Fibroblast of villous mesenchyme (primary cell): ENCODE data around the gene FIGNL2. TPM values are rescaled to one million over a fixed set of nuclear protein-coding genes. Genes with fewer than 3 reads are reported as not detected.

Source experiments
- DNase-seq: peaks from one replicate; pipeline ENCODE4 v3.0.0-alpha.2; 2010; ENCODE audit warnings: low read depth
- H3K4me3 ChIP-seq: 2 replicates; pipeline ENCODE4 v1.5.1; 2011; ENCODE audit warnings: low read depth, mild to moderate bottlenecking, low read length
- total RNA-seq: library from RNA; depleted of rRNA; stranded (reverse); fragments of >200 nt; gene quantifications from 2 replicates; pipeline ENCODE4 v1.2.3, GENCODE V29; 2012
- TF ChIP-seq, protein P1 (sequence below): IDR thresholded peaks from 2 replicates; pipeline ENCODE4 v1.5.1; 2012; ENCODE audit warnings: low read depth, mild to moderate bottlenecking, low read length; ENCODE audit not compliant: insufficient read depth

Gene FIGNL2
- total RNA-seq, 1 donor: under 0.01 TPM

DNA sequence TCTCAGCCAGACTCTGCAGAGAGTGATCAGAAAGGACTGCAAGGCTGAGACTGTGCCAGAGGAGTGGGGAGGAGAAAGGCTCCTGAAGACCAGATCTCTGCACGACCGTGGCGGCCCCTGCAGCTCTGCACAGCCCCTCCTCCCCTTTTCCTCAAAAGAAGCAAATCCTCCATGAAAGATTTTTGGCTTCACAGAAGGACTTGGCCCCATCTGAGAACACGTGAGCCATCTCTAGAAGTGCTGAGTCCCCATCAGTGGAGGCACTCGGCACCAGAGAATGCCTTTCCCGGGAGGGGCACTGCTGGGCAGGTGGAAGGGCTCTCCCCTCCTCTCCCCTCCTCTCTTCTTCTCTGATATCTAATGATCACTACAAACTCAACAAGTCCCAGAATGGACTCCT, 6.8 kb downstream of the FIGNL2 start:
- DNase-seq: no peak
- TF ChIP-seq, protein P1, sequence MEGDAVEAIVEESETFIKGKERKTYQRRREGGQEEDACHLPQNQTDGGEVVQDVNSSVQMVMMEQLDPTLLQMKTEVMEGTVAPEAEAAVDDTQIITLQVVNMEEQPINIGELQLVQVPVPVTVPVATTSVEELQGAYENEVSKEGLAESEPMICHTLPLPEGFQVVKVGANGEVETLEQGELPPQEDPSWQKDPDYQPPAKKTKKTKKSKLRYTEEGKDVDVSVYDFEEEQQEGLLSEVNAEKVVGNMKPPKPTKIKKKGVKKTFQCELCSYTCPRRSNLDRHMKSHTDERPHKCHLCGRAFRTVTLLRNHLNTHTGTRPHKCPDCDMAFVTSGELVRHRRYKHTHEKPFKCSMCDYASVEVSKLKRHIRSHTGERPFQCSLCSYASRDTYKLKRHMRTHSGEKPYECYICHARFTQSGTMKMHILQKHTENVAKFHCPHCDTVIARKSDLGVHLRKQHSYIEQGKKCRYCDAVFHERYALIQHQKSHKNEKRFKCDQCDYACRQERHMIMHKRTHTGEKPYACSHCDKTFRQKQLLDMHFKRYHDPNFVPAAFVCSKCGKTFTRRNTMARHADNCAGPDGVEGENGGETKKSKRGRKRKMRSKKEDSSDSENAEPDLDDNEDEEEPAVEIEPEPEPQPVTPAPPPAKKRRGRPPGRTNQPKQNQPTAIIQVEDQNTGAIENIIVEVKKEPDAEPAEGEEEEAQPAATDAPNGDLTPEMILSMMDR: no peak

DNA sequence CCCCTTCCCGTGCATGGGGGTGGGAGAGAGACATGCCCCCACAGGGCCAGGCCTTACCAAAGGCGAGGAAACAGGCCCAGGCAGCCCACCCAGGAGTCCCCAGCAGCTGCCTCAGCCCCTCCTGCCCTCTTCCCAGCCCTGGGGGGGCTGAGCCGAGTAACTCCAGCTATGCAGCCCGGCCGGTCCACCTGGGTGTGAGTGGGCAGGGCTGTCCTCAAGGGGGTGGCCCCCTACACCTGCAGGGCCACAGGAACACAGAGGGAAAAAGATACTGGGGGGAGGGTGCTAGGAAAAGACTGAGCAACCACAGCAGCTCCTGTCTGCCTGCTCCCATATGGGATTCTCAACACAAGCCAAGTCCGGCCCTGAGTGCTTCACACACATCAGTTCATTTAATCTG, 7.6 kb downstream of the FIGNL2 start:
- no peak overlapping the region for H3K4me3 ChIP-seq
- no peak for DNase-seq
- TF ChIP-seq, protein P1: no peak

More for the DNA sequence above, 6.8 kb downstream of the FIGNL2 start:
- no peak overlapping the region for H3K4me3 ChIP-seq

DNA sequence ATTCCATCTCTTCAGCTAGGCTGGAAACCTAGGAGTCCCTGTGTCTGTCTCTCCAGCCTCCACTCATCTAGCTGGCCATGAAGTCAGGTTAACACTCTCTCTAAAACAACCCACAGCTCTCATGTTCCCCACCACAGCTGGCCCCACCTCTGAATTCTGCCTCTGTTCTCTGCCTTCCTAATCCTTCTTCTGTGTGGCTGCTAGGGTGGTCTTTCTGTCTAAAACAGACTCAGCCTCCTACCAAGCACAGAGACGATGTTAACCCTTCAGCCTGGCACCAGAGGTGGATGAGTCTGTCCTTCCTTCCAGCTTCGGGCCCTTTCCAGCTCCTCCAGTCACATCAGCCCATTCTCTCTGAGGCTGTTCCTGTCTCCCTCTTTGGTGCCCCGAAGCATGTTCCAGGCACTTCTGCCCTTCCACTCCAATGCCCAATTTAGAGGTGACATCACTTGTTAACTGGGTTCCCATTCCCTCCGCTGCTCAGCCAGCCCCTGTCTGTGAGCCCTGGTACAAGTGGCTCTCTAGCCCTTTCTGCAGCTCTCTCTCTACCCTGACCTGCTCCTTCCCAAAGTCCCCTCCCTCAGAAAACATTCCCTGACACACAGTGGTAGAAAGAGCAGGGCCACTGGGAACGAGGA, 9.1 kb downstream of the FIGNL2 start:
- TF ChIP-seq, protein P1: no peak
- H3K4me3 ChIP-seq: no peak overlapping the region
- no peak for DNase-seq

DNA sequence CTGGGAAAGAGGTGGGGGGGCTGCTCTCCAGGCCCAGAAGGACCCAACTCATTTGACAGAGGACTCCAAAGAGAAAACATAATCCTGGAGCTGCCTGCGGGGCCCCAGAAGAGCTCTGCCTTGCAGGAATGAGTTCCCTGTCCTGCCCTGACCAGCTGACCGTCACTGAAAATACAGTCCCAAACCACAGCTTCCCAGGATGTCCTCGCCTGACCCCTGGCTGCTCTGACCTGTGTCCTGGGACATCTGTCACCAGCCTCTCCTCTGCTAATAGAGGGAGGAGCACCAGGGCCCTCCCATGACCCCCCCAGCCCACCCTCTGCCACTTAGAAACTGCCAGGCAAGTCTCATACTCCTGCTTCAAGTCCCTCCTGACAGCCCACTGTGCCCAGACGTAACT, 9.8 kb downstream of the FIGNL2 start:
- no peak for DNase-seq
- no peak overlapping the region for H3K4me3 ChIP-seq
- TF ChIP-seq, protein P1: no peak

DNA sequence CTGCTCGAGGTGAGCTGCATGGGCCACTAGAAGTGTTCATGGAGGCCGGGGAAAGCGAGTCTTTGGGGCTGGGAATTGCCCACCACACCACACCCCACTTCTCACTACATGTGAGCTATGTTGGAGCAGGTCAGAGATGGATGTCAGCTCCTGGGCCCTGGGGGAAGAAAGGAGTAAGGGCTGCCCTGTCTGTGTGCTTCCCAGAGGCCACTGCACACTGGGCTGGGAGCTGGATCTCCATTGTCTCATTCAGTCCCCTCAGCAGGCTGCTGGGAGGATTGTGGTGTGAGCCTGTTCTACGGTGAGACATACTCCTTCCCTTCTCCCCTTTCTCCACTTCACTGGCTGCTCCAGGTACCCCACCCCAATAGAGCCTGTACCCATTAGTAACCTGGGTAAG, 10.5 kb downstream of the FIGNL2 start:
- H3K4me3 ChIP-seq: no peak overlapping the region
- TF ChIP-seq, protein P1: no peak
- no peak for DNase-seq

DNA sequence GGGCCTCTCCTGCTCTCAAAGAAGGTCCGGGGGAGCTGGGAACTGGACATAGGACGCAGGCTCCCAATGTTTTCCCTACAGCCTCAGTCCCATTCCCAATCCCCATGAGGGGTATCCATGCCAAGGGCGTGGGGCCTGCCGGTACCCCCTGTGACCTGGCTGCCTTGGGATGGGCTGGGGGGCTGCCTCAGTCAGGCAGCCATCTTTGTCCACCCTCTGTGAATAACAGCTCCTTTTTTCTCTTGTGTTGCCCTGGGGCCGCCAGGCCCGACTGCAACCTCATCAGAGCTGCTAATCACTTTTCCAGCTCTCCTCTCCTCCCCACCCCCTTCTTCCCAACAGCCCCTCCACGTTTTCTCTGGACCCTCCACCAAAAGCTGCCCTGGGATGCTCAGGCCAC, 11.2 kb downstream of the FIGNL2 start:
- no peak overlapping the region for H3K4me3 ChIP-seq
- TF ChIP-seq, protein P1: no peak
- no peak for DNase-seq

DNA sequence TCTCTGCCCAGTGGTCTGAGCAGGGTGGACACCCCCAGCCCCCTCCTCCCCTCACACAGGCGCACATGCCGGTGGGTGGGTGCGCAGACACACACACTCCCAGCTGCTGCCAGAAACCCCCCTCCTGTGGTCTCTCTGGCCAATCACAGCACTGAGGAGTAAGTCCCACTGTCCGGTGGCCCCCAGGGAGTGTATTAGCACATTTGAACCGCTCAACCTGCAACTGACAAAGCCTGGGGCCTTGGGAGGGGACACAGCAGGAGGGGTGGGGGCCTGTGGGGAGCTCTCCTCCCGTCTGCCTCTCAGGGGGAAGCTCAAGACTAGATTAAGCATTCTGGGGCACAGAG, 11.7 kb downstream of the FIGNL2 start:
- TF ChIP-seq, protein P1: no peak
- no peak for DNase-seq
- no peak overlapping the region for H3K4me3 ChIP-seq
